CMK (cell line): Measurements from ENCODE around the gene FOXN4.

Experiments
- DNase-seq: peaks from one replicate; pipeline ENCODE4 v3.0.0-alpha.2; 2010; ENCODE audit warnings: low read depth

FOXN4 gene

GRCh38 chr12:109279525-109279924 is 29.6 kb downstream of the FOXN4 start:
- DNase-seq = no peak

- DNase-seq = no peak
Observed at GRCh38 chr12:109278912-109279311, 30.2 kb downstream of the FOXN4 start.

GRCh38 chr12:109277899-109278762 is 31.0 kb downstream of the FOXN4 start:
- DNase-seq = no peak

GRCh38 chr12:109277255-109277898 is 31.7 kb downstream of the FOXN4 start:
- DNase-seq = no peak

GRCh38 chr12:109276160-109276559 is 32.9 kb downstream of the FOXN4 start:
- no peak for DNase-seq

GRCh38 chr12:109275173-109275572 is 33.9 kb downstream of the FOXN4 start:
- no peak for DNase-seq

- DNase-seq = no peak
Observed at GRCh38 chr12:109274381-109274780, 34.7 kb downstream of the FOXN4 start.

GRCh38 chr12:109273354-109273753 is 35.7 kb downstream of the FOXN4 start:
- no peak for DNase-seq

- no peak for DNase-seq
Observed at GRCh38 chr12:109271418-109271817, 37.7 kb downstream of the FOXN4 start.

- DNase-seq = no peak
Observed at GRCh38 chr12:109270494-109270893, 38.6 kb downstream of the FOXN4 start.

GRCh38 chr12:109269428-109269827 is 39.7 kb downstream of the FOXN4 start:
- DNase-seq = no peak

GRCh38 chr12:109268896-109269295 is 40.2 kb downstream of the FOXN4 start:
- DNase-seq = no peak

- DNase-seq = no peak
Observed at GRCh38 chr12:109267361-109267760, 41.7 kb downstream of the FOXN4 start.

GRCh38 chr12:109266106-109266879 is 42.8 kb downstream of the FOXN4 start:
- no peak for DNase-seq

- no peak for DNase-seq
Observed at GRCh38 chr12:109264943-109265650, 44.0 kb downstream of the FOXN4 start.

- peak; percentile 29 for DNase-seq
Observed at GRCh38 chr12:109264095-109264942, 44.8 kb downstream of the FOXN4 start.

- no peak for DNase-seq
Observed at GRCh38 chr12:109263439-109263838, 45.6 kb downstream of the FOXN4 start.

GRCh38 chr12:109261939-109262338 is 47.1 kb downstream of the FOXN4 start:
- no peak for DNase-seq

GRCh38 chr12:109261087-109261486 is 48.0 kb downstream of the FOXN4 start:
- DNase-seq = no peak

- no peak for DNase-seq
Observed at GRCh38 chr12:109259545-109259895, 49.6 kb downstream of the FOXN4 start.
